RWPE2 (cell line): ENCODE measurements around the gene RIMKLA.

Experiments
- ATAC-seq: fragments of 200-7000 bp; cut with Tn5 transposase; 3 replicates; pipeline ENCODE4 v1.9.1; 2021; ENCODE audit warnings: low read depth
- DNase-seq: peaks from one replicate; pipeline ENCODE4 v3.0.0-alpha.2; 2020; ENCODE audit warnings: low spot score
- H3K27ac ChIP-seq: fragments of 450-650 bp; 2 replicates; pipeline ENCODE4 v1.5.1; 2017; ENCODE audit warnings: mild to moderate bottlenecking; ENCODE audit not compliant: poor library complexity, severe bottlenecking
- H3K27me3 ChIP-seq: fragments of 250-450 bp; sonication (Bioruptor Pico); 2 replicates; pipeline ENCODE4 v1.5.1; 2021; ENCODE audit warnings: mild to moderate bottlenecking, moderate library complexity; ENCODE audit not compliant: insufficient read depth, poor library complexity, severe bottlenecking
- H3K36me3 ChIP-seq: fragments of 250-450 bp; sonication (Bioruptor Pico); 2 replicates; pipeline ENCODE4 v1.5.1; 2020; ENCODE audit warnings: low read depth, mild to moderate bottlenecking, moderate library complexity
- H3K4me1 ChIP-seq: fragments of 250-450 bp; sonication (Bioruptor Pico); 2 replicates; pipeline ENCODE4 v1.5.1; 2021; ENCODE audit warnings: mild to moderate bottlenecking, moderate library complexity; ENCODE audit not compliant: insufficient read depth, poor library complexity, severe bottlenecking
- H3K4me3 ChIP-seq: fragments of 250-450 bp; sonication (Bioruptor Pico); 2 replicates; pipeline ENCODE4 v1.5.1; 2021; ENCODE audit warnings: mild to moderate bottlenecking, moderate library complexity; ENCODE audit not compliant: severe bottlenecking
- H3K9me3 ChIP-seq: fragments of 250-450 bp; sonication (Bioruptor Pico); 2 replicates; pipeline ENCODE4 v1.5.1; 2021; ENCODE audit warnings: mild to moderate bottlenecking, moderate library complexity; ENCODE audit not compliant: severe bottlenecking
- TF ChIP-seq, protein P1 (sequence below): fragments of 450-650 bp; IDR thresholded peaks from one replicate; pipeline ENCODE4 v1.5.1; 2017; ENCODE audit warnings: mild to moderate bottlenecking, moderate library complexity; ENCODE audit not compliant: poor library complexity, severe bottlenecking

RIMKLA gene

DNA sequence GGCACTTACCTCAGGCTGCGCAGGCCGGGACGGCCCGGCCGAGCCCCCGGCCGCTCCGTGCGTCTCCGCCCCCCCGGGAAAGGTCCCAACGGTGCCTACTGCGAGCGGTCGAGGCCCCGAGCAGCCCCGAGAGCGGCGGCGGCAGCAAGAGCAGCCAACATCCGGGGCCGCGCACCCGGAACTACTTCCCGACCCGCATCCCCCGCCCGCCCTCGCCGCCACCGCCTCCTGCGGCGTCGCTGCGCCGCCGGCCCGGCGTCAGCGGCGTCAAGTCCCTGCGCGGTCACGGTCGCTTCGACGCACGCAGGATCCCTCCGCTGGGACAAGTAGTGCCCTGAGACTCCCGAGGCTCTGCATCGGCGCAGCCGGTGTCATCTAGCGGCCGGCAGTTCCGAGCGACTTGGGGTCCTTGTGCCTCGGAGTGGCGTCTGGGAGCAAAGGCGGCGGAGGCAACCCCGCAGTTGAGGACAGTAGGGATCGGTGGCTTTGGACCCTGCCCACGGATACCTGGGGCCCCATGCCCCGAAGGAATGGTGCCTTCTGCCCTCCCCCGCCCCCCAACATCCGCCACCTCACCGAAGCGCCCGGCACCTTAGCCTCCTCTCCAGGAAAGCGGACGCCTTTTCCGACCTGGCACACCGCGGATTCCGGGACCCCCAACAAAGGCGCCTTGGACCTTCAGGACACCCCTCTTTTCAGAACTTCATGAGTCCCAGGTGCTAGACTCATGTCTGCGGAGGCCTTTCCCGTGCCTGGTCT, 45.4 kb upstream of the RIMKLA start, which contains the start of gene FOXJ3:
Gene FOXJ3 (minus strand): TSS at position 186 of the 759 bp plus-strand sequence. CDS start 24,142 bp downstream, outside the sequence.
- ATAC-seq (peak; percentile 72), DNase-seq (peak; percentile 89)
- TF ChIP-seq, protein P1, sequence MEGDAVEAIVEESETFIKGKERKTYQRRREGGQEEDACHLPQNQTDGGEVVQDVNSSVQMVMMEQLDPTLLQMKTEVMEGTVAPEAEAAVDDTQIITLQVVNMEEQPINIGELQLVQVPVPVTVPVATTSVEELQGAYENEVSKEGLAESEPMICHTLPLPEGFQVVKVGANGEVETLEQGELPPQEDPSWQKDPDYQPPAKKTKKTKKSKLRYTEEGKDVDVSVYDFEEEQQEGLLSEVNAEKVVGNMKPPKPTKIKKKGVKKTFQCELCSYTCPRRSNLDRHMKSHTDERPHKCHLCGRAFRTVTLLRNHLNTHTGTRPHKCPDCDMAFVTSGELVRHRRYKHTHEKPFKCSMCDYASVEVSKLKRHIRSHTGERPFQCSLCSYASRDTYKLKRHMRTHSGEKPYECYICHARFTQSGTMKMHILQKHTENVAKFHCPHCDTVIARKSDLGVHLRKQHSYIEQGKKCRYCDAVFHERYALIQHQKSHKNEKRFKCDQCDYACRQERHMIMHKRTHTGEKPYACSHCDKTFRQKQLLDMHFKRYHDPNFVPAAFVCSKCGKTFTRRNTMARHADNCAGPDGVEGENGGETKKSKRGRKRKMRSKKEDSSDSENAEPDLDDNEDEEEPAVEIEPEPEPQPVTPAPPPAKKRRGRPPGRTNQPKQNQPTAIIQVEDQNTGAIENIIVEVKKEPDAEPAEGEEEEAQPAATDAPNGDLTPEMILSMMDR, result no peak
- H3K4me1 ChIP-seq, result peaks cover 27% of the 10 kb centered on the region
- H3K9me3 ChIP-seq, result no peaks in the 10 kb centered on the region
- no peaks in the 10 kb centered on the region for H3K27me3 ChIP-seq
- H3K36me3 ChIP-seq, result no peaks in the 10 kb centered on the region
- H3K4me3 ChIP-seq, result peak within 1 kb of the TSS; percentile 85
- peak within 1 kb of the TSS; percentile 86 for H3K27ac ChIP-seq

DNA sequence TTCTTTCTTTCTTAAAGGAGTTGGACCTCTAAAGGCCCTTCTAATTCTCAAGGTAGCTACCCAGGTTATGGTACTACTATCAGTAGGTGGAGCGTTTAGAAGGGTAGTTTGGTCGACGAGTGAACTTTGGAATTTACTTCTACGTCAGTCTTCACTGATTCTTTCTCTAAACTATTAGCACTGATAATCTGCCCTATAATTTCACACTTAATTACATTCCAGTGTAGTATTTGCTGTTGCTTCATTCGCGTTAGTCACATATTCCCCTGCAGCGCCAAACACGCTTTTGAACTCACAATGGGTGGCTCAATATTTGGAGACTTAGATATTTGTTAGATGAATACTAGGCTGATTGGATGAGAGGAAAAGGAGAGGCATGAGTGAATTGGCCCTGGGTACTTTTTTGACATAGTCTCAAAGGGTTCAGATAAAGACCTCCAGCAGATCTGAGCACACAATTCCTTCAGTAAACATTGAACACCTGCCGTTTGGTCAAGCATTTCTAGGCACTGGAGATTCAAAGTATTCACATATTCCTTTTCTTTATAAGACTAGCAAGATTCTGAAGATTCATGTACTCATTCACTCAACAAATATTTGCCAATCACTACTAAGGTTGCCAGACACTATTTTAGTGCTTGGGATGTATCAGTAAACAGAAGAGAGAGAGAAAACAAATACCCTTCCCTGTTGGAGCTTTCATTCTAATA, 44.6 kb upstream of the RIMKLA start:
- no peaks in the 10 kb centered on the region for H3K27me3 ChIP-seq
- peak overlapping the region; percentile 85 for H3K4me3 ChIP-seq
- H3K9me3 ChIP-seq, result no peaks in the 10 kb centered on the region
- peaks cover 30% of the 10 kb centered on the region for H3K4me1 ChIP-seq
- ATAC-seq (peak; percentile 39), DNase-seq (no peak)
- no peaks in the 10 kb centered on the region for H3K36me3 ChIP-seq
- TF ChIP-seq, protein P1, result no peak
- H3K27ac ChIP-seq, result peak overlapping the region; percentile 86

DNA sequence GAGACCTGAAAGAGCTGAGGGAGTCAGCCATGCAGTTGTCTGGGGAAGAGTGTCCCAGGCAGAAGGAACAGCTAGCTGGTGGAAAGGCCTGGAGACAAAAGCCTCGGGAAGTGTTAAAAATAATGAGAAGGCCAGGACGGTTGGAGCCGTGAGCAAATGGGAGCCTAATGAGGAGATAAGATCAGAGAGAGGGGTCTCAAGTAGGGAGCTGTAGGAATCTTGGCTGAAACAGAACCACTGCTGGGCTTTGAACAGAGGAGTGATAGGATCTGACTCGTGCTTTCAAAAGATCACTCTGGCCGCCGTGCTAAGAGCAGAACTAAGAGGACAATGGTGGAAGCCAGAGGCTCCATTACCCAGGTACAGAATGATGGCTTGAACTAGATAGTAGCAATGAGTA, 43.6 kb upstream of the RIMKLA start:
- ATAC-seq, result no peak
- Histone ChIP-seq H3K9me3 (no peaks in the 10 kb centered on the region), H3K36me3 (no peaks in the 10 kb centered on the region), H3K4me3 (no peak overlapping the region), H3K27ac (no peak overlapping the region), H3K4me1 (peaks cover 30% of the 10 kb centered on the region), H3K27me3 (no peaks in the 10 kb centered on the region)
- TF ChIP-seq, protein P1, result no peak
- no peak for DNase-seq

DNA sequence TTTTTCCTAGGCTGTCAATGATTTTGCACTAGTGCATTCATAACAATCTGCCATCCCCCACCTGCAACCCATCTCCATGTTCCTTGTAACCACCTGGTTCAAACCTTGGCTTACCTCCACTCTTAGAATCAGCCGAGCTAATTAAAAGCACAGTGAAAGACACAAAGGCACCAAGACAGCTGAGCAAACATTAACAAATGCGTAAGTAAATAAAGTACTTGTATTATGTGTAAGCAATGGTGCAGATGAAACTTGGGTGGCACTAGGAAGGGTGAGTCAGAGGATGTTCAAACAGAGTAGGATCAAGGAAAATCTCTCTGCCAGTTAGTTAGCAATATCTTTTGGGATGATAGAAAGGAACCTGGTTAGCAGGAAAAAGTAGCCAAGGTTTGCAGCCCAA, 40.5 kb upstream of the RIMKLA start:
- Histone ChIP-seq H3K27ac (no peak overlapping the region), H3K4me3 (no peak overlapping the region), H3K36me3 (no peaks in the 10 kb centered on the region), H3K9me3 (no peaks in the 10 kb centered on the region), H3K4me1 (peaks cover 17% of the 10 kb centered on the region), H3K27me3 (no peaks in the 10 kb centered on the region)
- ATAC-seq, result peak; percentile 87
- TF ChIP-seq, protein P1, result no peak
- no peak for DNase-seq

DNA sequence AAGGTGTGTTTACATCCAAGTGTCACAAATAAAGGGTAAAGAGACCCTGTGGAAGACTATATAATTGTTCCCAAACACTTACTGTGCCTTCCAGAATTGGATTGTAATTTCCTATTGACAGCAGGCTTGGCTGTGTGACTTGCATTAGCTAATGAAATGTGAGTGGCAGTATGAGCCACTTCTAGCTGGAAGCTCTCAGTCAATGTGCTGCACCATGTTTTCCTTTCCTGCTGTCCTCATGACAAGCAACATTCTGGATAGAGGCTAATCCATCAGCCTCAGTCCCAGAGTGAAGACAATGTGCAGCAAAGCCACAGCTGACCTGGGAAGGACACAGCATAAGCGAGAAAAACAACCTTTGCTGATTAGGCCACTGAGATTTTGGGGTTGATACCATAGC, 39.7 kb upstream of the RIMKLA start:
- TF ChIP-seq, protein P1, result no peak
- Histone ChIP-seq H3K4me1 (peaks cover 17% of the 10 kb centered on the region), H3K36me3 (no peaks in the 10 kb centered on the region), H3K4me3 (no peak overlapping the region), H3K27me3 (no peaks in the 10 kb centered on the region), H3K27ac (no peak overlapping the region), H3K9me3 (no peaks in the 10 kb centered on the region)
- ATAC-seq, result no peak
- DNase-seq, result no peak
